ENCODE results near the gene RIPK3.
"Not testable (repeated sequence)": the region's sequence is repeated elsewhere in the genome, so short reads cannot be mapped to it uniquely, and the experiment has no call there.

RIPK3 gene

GRCh38 chr14:24339284-24340151 is at the start of gene RIPK3:
RIPK3 (minus strand) TSS chr14:24339991; CDS start chr14:24339826, 165 bp downstream.
- DNase-seq, result peak; percentile 85

GRCh38 chr14:24389226-24389848 is 49.5 kb upstream of the RIPK3 start:
- DNase-seq, result no peak

- DNase-seq, result no peak
Measured at GRCh38 chr14:24388474-24389179, 48.8 kb upstream of the RIPK3 start.

GRCh38 chr14:24387579-24387978 is 47.8 kb upstream of the RIPK3 start:
- DNase-seq, result not testable (repeated sequence)

GRCh38 chr14:24387009-24387345 is 47.2 kb upstream of the RIPK3 start:
- DNase-seq, result no peak

- DNase-seq, result no peak
Measured at GRCh38 chr14:24385524-24385923, 45.7 kb upstream of the RIPK3 start.

GRCh38 chr14:24384169-24384568 is 44.4 kb upstream of the RIPK3 start:
- no peak for DNase-seq

- DNase-seq, result no peak
Measured at GRCh38 chr14:24382064-24382371, 42.2 kb upstream of the RIPK3 start.

GRCh38 chr14:24381363-24382063 is 41.7 kb upstream of the RIPK3 start:
- no peak for DNase-seq

- no peak for DNase-seq
Measured at GRCh38 chr14:24379907-24380730, 40.3 kb upstream of the RIPK3 start.

- no peak for DNase-seq
Measured at GRCh38 chr14:24378981-24379906, 39.5 kb upstream of the RIPK3 start.

- no peak for DNase-seq
Measured at GRCh38 chr14:24378327-24378726, 38.5 kb upstream of the RIPK3 start.

- DNase-seq, result no peak
Measured at GRCh38 chr14:24377657-24378056, 37.9 kb upstream of the RIPK3 start.

GRCh38 chr14:24377126-24377525 is 37.3 kb upstream of the RIPK3 start:
- DNase-seq, result no peak

- no peak for DNase-seq
Measured at GRCh38 chr14:24376448-24377070, 36.8 kb upstream of the RIPK3 start.

GRCh38 chr14:24372701-24373416 is 33.1 kb upstream of the RIPK3 start:
- no peak for DNase-seq

GRCh38 chr14:24371605-24372004 is 31.8 kb upstream of the RIPK3 start:
- not testable (repeated sequence) for DNase-seq

- no peak for DNase-seq
Measured at GRCh38 chr14:24370748-24371147, 31.0 kb upstream of the RIPK3 start.

- DNase-seq, result no peak
Measured at GRCh38 chr14:24369907-24370687, 30.3 kb upstream of the RIPK3 start.

Measured in CD4-positive, alpha-beta T cell treated with Interleukin-6 for 4 hours (primary cell).